HepG2 (cell line): Measurements from ENCODE around the gene TLK1. TPM values are rescaled to one million over a fixed set of nuclear protein-coding genes. Genes with fewer than 3 reads are reported as not detected.

Experiments used
- HNRNPUL1 ChIP-seq: fragments of 200-400 bp; formaldehyde crosslinking; IDR thresholded peaks from 2 replicates; pipeline ENCODE4 v1.6.1; 2017; ENCODE audit warnings: low read depth, mild to moderate bottlenecking, low read length, moderate library complexity
- KDM4B ChIP-seq: sonication (generic); formaldehyde crosslinking; IDR thresholded peaks from 2 replicates; pipeline ENCODE4 v1.4.0; 2020; ENCODE audit warnings: missing genetic modification reagents
- KDM5B ChIP-seq: sonication (generic); formaldehyde crosslinking; IDR thresholded peaks from 2 replicates; pipeline ENCODE4 v1.4.0; 2020; ENCODE audit warnings: missing genetic modification reagents, mild to moderate bottlenecking, borderline replicate concordance
- KMT2A ChIP-seq: sonication (generic); formaldehyde crosslinking; IDR thresholded peaks from 2 replicates; pipeline ENCODE4 v1.4.0; 2020; ENCODE audit warnings: missing genetic modification reagents
- MBD4 ChIP-seq: IDR thresholded peaks from 2 replicates; pipeline ENCODE4 v1.6.1; 2012; ENCODE audit warnings: low read length, inconsistent platforms, borderline replicate concordance
- MTF1 ChIP-seq: sonication (generic); formaldehyde crosslinking; IDR thresholded peaks from 2 replicates; pipeline ENCODE4 v1.5.0; 2020; ENCODE audit warnings: missing genetic modification reagents
- PHF8 ChIP-seq: sonication (generic); formaldehyde crosslinking; IDR thresholded peaks from 2 replicates; pipeline ENCODE4 v1.5.0; 2020; ENCODE audit warnings: missing genetic modification reagents
- SIX1 ChIP-seq: sonication (generic); formaldehyde crosslinking; IDR thresholded peaks from 2 replicates; pipeline ENCODE4 v1.4.0; 2020; ENCODE audit warnings: missing genetic modification reagents, borderline replicate concordance
- ZC3H4 ChIP-seq: sonication (generic); formaldehyde crosslinking; IDR thresholded peaks from 2 replicates; pipeline ENCODE4 v1.4.0; 2020; ENCODE audit warnings: missing genetic modification reagents, borderline replicate concordance
- ZFAT ChIP-seq: sonication (generic); formaldehyde crosslinking; conservative IDR thresholded peaks from 2 replicates; pipeline ENCODE4 v1.8.1; 2023; ENCODE audit warnings: missing genetic modification reagents, inconsistent platforms
- ZNF432 ChIP-seq: sonication (generic); formaldehyde crosslinking; IDR thresholded peaks from 2 replicates; pipeline ENCODE4 v1.5.0; 2020; ENCODE audit warnings: missing genetic modification reagents, mild to moderate bottlenecking, borderline replicate concordance
- ZNF441 ChIP-seq: sonication (generic); formaldehyde crosslinking; IDR thresholded peaks from 2 replicates; pipeline ENCODE4 v1.7.0; 2021; ENCODE audit warnings: missing genetic modification reagents, borderline replicate concordance
- polyA plus RNA-seq, 8 experiments: library from polyadenylated mRNA; depleted of rRNA in 3 of 8; stranded (reverse) in 7 of 8; unstranded in 1 of 8; fragments of >200 nt; fragmentation: Illumina TruSeq in 4 of 8; extraction: Trizol in 4 of 8; gene quantifications; 2 replicates each; pipeline versions ENCODE4 v1.2.1 to v1.2.3, GENCODE V29; 2011 to 2016; ENCODE audit warnings: low read depth in 4 of 8, missing spikeins in 1 of 8, mixed read lengths in 1 of 8; ENCODE audit not compliant: insufficient read depth in 1 of 8
- total RNA-seq, 5 experiments: library from RNA; depleted of rRNA; stranded (reverse); fragments of >200 nt; fragmentation: Illumina TruSeq; extraction: Trizol; gene quantifications; 2 replicates each; pipeline ENCODE4 v1.2.3, GENCODE V29; 2016; ENCODE audit warnings: low read depth in 1 of 5
- TF ChIP-seq, protein P1 (sequence below): sonication (generic); formaldehyde crosslinking; IDR thresholded peaks from 2 replicates; pipeline ENCODE4 v1.4.0; 2020; ENCODE audit warnings: missing genetic modification reagents
- TF ChIP-seq, protein P2 (sequence below): sonication (generic); formaldehyde crosslinking; IDR thresholded peaks from 2 replicates; pipeline ENCODE4 v1.4.0; 2020; ENCODE audit warnings: missing genetic modification reagents
- TF ChIP-seq, protein P3 (sequence below): sonication (generic); formaldehyde crosslinking; IDR thresholded peaks from 2 replicates; pipeline ENCODE4 v1.4.0; 2020; ENCODE audit warnings: mild to moderate bottlenecking, low read depth, missing genetic modification reagents
- TF ChIP-seq, protein P4 (sequence below): sonication (generic); formaldehyde crosslinking; IDR thresholded peaks from 2 replicates; pipeline ENCODE4 v1.5.0; 2020; ENCODE audit warnings: mild to moderate bottlenecking, missing genetic modification reagents
- TF ChIP-seq, protein P5 (sequence below): sonication (generic); formaldehyde crosslinking; conservative IDR thresholded peaks from 2 replicates; pipeline ENCODE4 v1.8.1; 2023; ENCODE audit warnings: missing genetic modification reagents
- TF ChIP-seq, protein P6 (sequence below): sonication (generic); formaldehyde crosslinking; IDR thresholded peaks from 2 replicates; pipeline ENCODE4 v1.8.1; 2023; ENCODE audit warnings: mild to moderate bottlenecking, inconsistent platforms, moderate library complexity, missing genetic modification reagents, borderline replicate concordance

Gene TLK1
- total and polyA plus RNA-seq, 2 of the 13 experiments (the other 11 are each of a cell fraction or from before 2014, with no cell fraction given): 16.8 to 28.7 TPM

DNA sequence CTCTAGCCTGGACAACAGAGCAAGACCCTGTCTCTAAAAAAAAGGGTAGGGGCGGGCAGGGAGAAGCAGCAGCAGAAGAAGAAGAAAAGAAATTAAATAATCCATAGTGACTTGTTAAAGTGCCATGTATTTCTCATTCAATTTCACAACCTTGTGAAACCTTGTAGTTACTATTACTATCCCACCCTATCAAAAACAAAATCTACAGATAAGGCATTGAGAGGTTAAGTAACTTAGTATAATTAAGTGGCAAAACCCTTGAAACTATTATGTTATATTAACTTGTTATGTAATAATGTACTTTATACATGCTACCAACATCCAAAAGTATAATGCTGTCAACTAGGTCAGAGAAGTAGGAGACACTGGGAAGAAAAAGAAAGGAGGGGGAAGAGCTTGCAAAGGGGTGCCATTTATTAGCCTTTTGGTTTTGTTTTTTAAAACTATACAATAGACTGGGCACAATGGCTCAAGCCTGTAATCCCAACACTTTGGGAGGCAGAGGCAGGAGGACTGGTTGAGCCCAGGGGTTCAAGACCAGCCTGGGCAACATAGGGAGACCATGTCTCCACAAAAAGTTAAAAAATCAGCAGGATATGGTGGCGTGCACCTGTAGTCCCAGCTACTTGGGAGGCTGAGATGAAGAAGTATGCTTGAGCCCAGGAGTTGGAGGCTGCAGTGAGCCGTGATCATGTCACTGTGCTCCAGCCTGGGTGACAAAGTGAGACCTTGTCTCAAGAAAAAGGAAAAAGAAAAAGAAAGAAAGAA is 11.3 kb downstream of the TLK1 start (continued):
- TF ChIP-seq, protein P1, sequence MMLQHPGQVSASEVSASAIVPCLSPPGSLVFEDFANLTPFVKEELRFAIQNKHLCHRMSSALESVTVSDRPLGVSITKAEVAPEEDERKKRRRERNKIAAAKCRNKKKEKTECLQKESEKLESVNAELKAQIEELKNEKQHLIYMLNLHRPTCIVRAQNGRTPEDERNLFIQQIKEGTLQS (CRISPR knock-in tag): no peak
- no peak for TF ChIP-seq HNRNPUL1
- TF ChIP-seq MTF1 (CRISPR knock-in tag): no peak
- no peak for TF ChIP-seq KDM5B (CRISPR knock-in tag)
- TF ChIP-seq ZNF441 (CRISPR knock-in tag): no peak
- no peak for TF ChIP-seq MBD4
- TF ChIP-seq, protein P2, sequence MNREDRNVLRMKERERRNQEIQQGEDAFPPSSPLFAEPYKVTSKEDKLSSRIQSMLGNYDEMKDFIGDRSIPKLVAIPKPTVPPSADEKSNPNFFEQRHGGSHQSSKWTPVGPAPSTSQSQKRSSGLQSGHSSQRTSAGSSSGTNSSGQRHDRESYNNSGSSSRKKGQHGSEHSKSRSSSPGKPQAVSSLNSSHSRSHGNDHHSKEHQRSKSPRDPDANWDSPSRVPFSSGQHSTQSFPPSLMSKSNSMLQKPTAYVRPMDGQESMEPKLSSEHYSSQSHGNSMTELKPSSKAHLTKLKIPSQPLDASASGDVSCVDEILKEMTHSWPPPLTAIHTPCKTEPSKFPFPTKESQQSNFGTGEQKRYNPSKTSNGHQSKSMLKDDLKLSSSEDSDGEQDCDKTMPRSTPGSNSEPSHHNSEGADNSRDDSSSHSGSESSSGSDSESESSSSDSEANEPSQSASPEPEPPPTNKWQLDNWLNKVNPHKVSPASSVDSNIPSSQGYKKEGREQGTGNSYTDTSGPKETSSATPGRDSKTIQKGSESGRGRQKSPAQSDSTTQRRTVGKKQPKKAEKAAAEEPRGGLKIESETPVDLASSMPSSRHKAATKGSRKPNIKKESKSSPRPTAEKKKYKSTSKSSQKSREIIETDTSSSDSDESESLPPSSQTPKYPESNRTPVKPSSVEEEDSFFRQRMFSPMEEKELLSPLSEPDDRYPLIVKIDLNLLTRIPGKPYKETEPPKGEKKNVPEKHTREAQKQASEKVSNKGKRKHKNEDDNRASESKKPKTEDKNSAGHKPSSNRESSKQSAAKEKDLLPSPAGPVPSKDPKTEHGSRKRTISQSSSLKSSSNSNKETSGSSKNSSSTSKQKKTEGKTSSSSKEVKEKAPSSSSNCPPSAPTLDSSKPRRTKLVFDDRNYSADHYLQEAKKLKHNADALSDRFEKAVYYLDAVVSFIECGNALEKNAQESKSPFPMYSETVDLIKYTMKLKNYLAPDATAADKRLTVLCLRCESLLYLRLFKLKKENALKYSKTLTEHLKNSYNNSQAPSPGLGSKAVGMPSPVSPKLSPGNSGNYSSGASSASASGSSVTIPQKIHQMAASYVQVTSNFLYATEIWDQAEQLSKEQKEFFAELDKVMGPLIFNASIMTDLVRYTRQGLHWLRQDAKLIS (CRISPR knock-in tag): no peak
- TF ChIP-seq, protein P3, sequence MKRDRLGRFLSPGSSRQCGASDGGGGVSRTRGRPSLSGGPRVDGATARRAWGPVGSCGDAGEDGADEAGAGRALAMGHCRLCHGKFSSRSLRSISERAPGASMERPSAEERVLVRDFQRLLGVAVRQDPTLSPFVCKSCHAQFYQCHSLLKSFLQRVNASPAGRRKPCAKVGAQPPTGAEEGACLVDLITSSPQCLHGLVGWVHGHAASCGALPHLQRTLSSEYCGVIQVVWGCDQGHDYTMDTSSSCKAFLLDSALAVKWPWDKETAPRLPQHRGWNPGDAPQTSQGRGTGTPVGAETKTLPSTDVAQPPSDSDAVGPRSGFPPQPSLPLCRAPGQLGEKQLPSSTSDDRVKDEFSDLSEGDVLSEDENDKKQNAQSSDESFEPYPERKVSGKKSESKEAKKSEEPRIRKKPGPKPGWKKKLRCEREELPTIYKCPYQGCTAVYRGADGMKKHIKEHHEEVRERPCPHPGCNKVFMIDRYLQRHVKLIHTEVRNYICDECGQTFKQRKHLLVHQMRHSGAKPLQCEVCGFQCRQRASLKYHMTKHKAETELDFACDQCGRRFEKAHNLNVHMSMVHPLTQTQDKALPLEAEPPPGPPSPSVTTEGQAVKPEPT: no peak
- no peak for TF ChIP-seq ZNF432 (CRISPR knock-in tag)
- TF ChIP-seq, protein P4, sequence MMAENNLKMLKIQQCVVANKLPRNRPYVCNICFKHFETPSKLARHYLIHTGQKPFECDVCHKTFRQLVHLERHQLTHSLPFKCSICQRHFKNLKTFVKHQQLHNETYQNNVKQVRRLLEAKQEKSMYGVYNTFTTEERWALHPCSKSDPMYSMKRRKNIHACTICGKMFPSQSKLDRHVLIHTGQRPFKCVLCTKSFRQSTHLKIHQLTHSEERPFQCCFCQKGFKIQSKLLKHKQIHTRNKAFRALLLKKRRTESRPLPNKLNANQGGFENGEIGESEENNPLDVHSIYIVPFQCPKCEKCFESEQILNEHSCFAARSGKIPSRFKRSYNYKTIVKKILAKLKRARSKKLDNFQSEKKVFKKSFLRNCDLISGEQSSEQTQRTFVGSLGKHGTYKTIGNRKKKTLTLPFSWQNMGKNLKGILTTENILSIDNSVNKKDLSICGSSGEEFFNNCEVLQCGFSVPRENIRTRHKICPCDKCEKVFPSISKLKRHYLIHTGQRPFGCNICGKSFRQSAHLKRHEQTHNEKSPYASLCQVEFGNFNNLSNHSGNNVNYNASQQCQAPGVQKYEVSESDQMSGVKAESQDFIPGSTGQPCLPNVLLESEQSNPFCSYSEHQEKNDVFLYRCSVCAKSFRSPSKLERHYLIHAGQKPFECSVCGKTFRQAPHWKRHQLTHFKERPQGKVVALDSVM: peak; percentile 48; the same call in 1 of the 2 replicates
- no peak for TF ChIP-seq ZC3H4 (CRISPR knock-in tag)
- TF ChIP-seq, protein P5, sequence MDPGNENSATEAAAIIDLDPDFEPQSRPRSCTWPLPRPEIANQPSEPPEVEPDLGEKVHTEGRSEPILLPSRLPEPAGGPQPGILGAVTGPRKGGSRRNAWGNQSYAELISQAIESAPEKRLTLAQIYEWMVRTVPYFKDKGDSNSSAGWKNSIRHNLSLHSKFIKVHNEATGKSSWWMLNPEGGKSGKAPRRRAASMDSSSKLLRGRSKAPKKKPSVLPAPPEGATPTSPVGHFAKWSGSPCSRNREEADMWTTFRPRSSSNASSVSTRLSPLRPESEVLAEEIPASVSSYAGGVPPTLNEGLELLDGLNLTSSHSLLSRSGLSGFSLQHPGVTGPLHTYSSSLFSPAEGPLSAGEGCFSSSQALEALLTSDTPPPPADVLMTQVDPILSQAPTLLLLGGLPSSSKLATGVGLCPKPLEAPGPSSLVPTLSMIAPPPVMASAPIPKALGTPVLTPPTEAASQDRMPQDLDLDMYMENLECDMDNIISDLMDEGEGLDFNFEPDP (CRISPR knock-in tag): no peak
- TF ChIP-seq ZFAT: no peak
- no peak for TF ChIP-seq KDM4B (CRISPR knock-in tag)
- no peak for TF ChIP-seq SIX1 (CRISPR knock-in tag)
- TF ChIP-seq, protein P6, sequence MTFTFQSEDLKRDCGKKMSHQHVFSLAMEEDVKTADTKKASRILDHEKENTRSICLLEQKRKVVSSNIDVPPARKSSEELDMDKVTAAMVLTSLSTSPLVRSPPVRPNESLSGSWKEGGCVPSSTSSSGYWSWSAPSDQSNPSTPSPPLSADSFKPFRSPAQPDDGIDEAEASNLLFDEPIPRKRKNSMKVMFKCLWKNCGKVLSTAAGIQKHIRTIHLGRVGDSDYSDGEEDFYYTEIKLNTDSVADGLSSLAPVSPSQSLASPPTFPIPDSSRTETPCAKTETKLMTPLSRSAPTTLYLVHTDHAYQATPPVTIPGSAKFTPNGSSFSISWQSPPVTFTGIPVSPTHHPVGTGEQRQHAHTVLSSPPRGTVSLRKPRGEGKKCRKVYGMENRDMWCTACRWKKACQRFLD (CRISPR knock-in tag): no peak
- TF ChIP-seq PHF8: no peak
- 0 out of 2 replicates have a peak, but pooled peaks have one; percentile 0 for TF ChIP-seq KMT2A (CRISPR knock-in tag)
